Liver (tissue), 3 donors: Measurements from ENCODE around the gene PGS1.

Experiments
- EGR1 ChIP-seq, 2 donors: IDR thresholded peaks; 2 replicates each; pipeline ENCODE4 v1.6.1; 2016 to 2018; ENCODE audit warnings: antibody characterized with exemption in 2 of 2, low read depth in 2 of 2
- GABPA ChIP-seq, 2 donors: IDR thresholded peaks in 1 of 2; conservative IDR thresholded peaks in 1 of 2; 2 replicates each; pipeline ENCODE4 v1.6.1; 2016; ENCODE audit warnings: antibody characterized with exemption in 2 of 2, mild to moderate bottlenecking in 1 of 2, moderate library complexity in 1 of 2
- JUND ChIP-seq, 2 donors: IDR thresholded peaks; 2 replicates each; pipeline ENCODE4 v1.6.1; 2016; ENCODE audit warnings: antibody characterized with exemption in 2 of 2
- SP1 ChIP-seq: IDR thresholded peaks from 2 replicates; pipeline ENCODE4 v1.6.1; 2018; ENCODE audit warnings: antibody characterized with exemption, mild to moderate bottlenecking
- TAF1 ChIP-seq: conservative IDR thresholded peaks from 2 replicates; pipeline ENCODE4 v1.6.1; 2016; ENCODE audit warnings: antibody characterized with exemption, mild to moderate bottlenecking
- YY1 ChIP-seq: IDR thresholded peaks from 2 replicates; pipeline ENCODE4 v1.6.1; 2016; ENCODE audit warnings: antibody characterized with exemption, mild to moderate bottlenecking
- TF ChIP-seq, protein P1 (sequence below): fragments of 150-350 bp; IDR thresholded peaks from 2 replicates; pipeline ENCODE4 v1.5.1; 2017; ENCODE audit warnings: improper control_type of control experiment, low read depth, low read length; ENCODE audit not compliant: missing input control
- TF ChIP-seq, protein P2 (sequence below): IDR thresholded peaks from 2 replicates; pipeline ENCODE4 v1.6.1; 2016; ENCODE audit warnings: antibody characterized with exemption, mild to moderate bottlenecking
- TF ChIP-seq, protein P3 (sequence below): IDR thresholded peaks from 2 replicates; pipeline ENCODE4 v1.6.1; 2016; ENCODE audit warnings: antibody characterized with exemption
- donor health status: healthy.
- donor health status: healthy.

DNA sequence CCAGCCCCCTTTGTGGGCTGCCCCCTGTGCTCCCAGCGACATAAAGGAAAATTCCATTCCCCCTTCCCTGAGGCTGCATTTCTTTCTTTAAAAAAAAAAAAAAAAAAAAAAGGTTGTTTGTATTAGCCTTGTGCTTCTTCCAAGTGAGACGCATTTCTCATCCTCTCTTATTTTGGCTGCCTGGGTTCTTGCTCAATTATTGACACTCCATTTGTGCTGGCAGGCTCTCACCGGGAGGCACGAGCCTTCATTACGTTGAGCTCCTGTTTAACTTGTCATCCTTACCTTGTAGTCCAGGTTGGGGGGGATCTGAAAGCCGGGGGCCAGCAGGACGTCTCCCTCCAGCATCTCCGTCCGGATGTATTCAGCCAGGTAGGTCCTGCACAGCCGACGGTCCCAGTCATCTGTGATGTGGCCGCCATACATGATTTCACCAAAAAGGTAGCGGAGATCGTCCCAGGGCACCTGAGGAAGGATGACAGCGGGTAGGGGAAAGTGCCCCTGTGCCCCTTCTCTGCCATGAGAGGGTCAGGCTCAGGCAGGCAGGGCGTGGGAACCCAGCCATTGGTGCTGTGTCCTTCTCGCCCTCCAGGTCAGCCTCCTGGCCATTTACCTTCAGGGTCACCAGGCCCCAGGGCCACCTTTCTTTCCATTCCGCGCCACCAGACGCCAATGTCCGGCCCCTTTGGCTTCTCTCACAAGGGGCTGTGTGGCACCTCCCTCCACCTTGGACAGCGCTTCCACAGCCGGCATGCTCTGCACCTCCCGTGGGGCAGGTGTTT lies 50.6 kb downstream of the PGS1 start:
- TF ChIP-seq JUND (IDR thresholded peaks at IDR 0.05), result no peak
- TF ChIP-seq, protein P1, sequence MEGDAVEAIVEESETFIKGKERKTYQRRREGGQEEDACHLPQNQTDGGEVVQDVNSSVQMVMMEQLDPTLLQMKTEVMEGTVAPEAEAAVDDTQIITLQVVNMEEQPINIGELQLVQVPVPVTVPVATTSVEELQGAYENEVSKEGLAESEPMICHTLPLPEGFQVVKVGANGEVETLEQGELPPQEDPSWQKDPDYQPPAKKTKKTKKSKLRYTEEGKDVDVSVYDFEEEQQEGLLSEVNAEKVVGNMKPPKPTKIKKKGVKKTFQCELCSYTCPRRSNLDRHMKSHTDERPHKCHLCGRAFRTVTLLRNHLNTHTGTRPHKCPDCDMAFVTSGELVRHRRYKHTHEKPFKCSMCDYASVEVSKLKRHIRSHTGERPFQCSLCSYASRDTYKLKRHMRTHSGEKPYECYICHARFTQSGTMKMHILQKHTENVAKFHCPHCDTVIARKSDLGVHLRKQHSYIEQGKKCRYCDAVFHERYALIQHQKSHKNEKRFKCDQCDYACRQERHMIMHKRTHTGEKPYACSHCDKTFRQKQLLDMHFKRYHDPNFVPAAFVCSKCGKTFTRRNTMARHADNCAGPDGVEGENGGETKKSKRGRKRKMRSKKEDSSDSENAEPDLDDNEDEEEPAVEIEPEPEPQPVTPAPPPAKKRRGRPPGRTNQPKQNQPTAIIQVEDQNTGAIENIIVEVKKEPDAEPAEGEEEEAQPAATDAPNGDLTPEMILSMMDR, result no peak
- no peak for TF ChIP-seq GABPA (IDR thresholded peaks at IDR 0.05 in 1 of 2, conservative IDR thresholded peaks at IDR 0.05 in 1 of 2)
- no peak for TF ChIP-seq TAF1
- TF ChIP-seq, protein P2, sequence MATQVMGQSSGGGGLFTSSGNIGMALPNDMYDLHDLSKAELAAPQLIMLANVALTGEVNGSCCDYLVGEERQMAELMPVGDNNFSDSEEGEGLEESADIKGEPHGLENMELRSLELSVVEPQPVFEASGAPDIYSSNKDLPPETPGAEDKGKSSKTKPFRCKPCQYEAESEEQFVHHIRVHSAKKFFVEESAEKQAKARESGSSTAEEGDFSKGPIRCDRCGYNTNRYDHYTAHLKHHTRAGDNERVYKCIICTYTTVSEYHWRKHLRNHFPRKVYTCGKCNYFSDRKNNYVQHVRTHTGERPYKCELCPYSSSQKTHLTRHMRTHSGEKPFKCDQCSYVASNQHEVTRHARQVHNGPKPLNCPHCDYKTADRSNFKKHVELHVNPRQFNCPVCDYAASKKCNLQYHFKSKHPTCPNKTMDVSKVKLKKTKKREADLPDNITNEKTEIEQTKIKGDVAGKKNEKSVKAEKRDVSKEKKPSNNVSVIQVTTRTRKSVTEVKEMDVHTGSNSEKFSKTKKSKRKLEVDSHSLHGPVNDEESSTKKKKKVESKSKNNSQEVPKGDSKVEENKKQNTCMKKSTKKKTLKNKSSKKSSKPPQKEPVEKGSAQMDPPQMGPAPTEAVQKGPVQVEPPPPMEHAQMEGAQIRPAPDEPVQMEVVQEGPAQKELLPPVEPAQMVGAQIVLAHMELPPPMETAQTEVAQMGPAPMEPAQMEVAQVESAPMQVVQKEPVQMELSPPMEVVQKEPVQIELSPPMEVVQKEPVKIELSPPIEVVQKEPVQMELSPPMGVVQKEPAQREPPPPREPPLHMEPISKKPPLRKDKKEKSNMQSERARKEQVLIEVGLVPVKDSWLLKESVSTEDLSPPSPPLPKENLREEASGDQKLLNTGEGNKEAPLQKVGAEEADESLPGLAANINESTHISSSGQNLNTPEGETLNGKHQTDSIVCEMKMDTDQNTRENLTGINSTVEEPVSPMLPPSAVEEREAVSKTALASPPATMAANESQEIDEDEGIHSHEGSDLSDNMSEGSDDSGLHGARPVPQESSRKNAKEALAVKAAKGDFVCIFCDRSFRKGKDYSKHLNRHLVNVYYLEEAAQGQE, result no peak
- TF ChIP-seq EGR1 (IDR thresholded peaks at IDR 0.05; ENCODE audit: low read depth in 2 of 2), result no peak
- no peak for TF ChIP-seq YY1
- no peak for TF ChIP-seq SP1
- TF ChIP-seq, protein P3, sequence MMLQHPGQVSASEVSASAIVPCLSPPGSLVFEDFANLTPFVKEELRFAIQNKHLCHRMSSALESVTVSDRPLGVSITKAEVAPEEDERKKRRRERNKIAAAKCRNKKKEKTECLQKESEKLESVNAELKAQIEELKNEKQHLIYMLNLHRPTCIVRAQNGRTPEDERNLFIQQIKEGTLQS, result no peak
